ENCODE data around the gene NAGS. TPM values are rescaled to one million over a fixed set of nuclear protein-coding genes. Genes with fewer than 3 reads are reported as not detected.

The NAGS gene
- total RNA-seq, 4 donors from 2014 or later = 0.94 to 1.5 (median 1.3) TPM; not detected in 1

GRCh38 chr17:43979011-43979410, 25.4 kb upstream of the NAGS start:
- TF ChIP-seq CTCF (IDR thresholded peaks at IDR 0.05; ENCODE audit: low read depth) = no peak

- no peak for TF ChIP-seq CTCF (IDR thresholded peaks at IDR 0.05; ENCODE audit: low read depth)
Observed at GRCh38 chr17:43979671-43980070, 24.8 kb upstream of the NAGS start.

- TF ChIP-seq CTCF (IDR thresholded peaks at IDR 0.05; ENCODE audit: low read depth) = no peak
Observed at GRCh38 chr17:43982171-43982570, 22.3 kb upstream of the NAGS start.

GRCh38 chr17:43983196-43983514, 21.3 kb upstream of the NAGS start:
- TF ChIP-seq CTCF (IDR thresholded peaks at IDR 0.05; ENCODE audit: low read depth) = no peak

GRCh38 chr17:43983515-43984411, 20.7 kb upstream of the NAGS start:
- no peak for TF ChIP-seq CTCF (IDR thresholded peaks at IDR 0.05; ENCODE audit: low read depth)

GRCh38 chr17:43984521-43984920, 19.9 kb upstream of the NAGS start:
- TF ChIP-seq CTCF (IDR thresholded peaks at IDR 0.05; ENCODE audit: low read depth) = no peak

GRCh38 chr17:43986225-43986981, 18.0 kb upstream of the NAGS start:
- TF ChIP-seq CTCF (IDR thresholded peaks at IDR 0.05; ENCODE audit: low read depth) = no peak
